ENCODE measurements around the gene SLC10A7. TPM values are rescaled to one million over a fixed set of nuclear protein-coding genes. Genes with fewer than 3 reads are reported as not detected.

Gene SLC10A7
- total RNA-seq, 1 donor from 2014 or later, result 15.5 TPM

GRCh38 chr4:146311238-146311970 lies 210.3 kb downstream of the SLC10A7 start:
- H3K9me3 Mint-ChIP-seq, result no peaks in the 10 kb centered on the region
- DNase-seq (ENCODE audit: low spot score in 2 of 2, unreplicated experiment in 2 of 2), result no peak
- peaks cover 5% of the 10 kb centered on the region for H3K27me3 Mint-ChIP-seq (ENCODE audit: low read depth)
- H3K4me1 Mint-ChIP-seq, result peaks cover 10% of the 10 kb centered on the region
- peak overlapping the region; percentile 3 for H3K27ac Mint-ChIP-seq
- no peak overlapping the region for H3K4me3 Mint-ChIP-seq
- no peaks in the 10 kb centered on the region for H3K36me3 Mint-ChIP-seq
- no peak for TF ChIP-seq CTCF (IDR thresholded peaks at IDR 0.05; ENCODE audit: unreplicated experiment)

- H3K27me3 Mint-ChIP-seq (ENCODE audit: low read depth), result peaks cover 5% of the 10 kb centered on the region
- TF ChIP-seq CTCF (IDR thresholded peaks at IDR 0.05; ENCODE audit: unreplicated experiment), result no peak
- peaks cover 10% of the 10 kb centered on the region for H3K4me1 Mint-ChIP-seq
- H3K27ac Mint-ChIP-seq, result no peak overlapping the region
- DNase-seq (ENCODE audit: low spot score in 2 of 2, unreplicated experiment in 2 of 2), result no peak
- peaks cover 2% of the 10 kb centered on the region for H3K36me3 Mint-ChIP-seq
- H3K9me3 Mint-ChIP-seq, result no peaks in the 10 kb centered on the region
- H3K4me3 Mint-ChIP-seq, result no peak overlapping the region
Observed at GRCh38 chr4:146310319-146311021, 211.3 kb downstream of the SLC10A7 start.

- DNase-seq (ENCODE audit: low spot score in 2 of 2, unreplicated experiment in 2 of 2), result no peak
Observed at GRCh38 chr4:146308951-146309350, 212.8 kb downstream of the SLC10A7 start.

GRCh38 chr4:146302822-146303221 lies 218.9 kb downstream of the SLC10A7 start:
- Mint-ChIP-seq H3K9me3 (peaks cover 3% of the 10 kb centered on the region), H3K36me3 (peaks cover 6% of the 10 kb centered on the region), H3K4me1 (no peaks in the 10 kb centered on the region), H3K27me3 (ENCODE audit: low read depth) (no peaks in the 10 kb centered on the region), H3K27ac (no peak overlapping the region), H3K4me3 (no peak overlapping the region)
- TF ChIP-seq CTCF (IDR thresholded peaks at IDR 0.05; ENCODE audit: unreplicated experiment), result no peak
- DNase-seq (ENCODE audit: low spot score in 2 of 2, unreplicated experiment in 2 of 2), result no peak

More at GRCh38 chr4:146308951-146309350, 212.8 kb downstream of the SLC10A7 start:
- TF ChIP-seq CTCF (IDR thresholded peaks at IDR 0.05; ENCODE audit: unreplicated experiment), result no peak
- no peak overlapping the region for H3K27ac Mint-ChIP-seq
- H3K36me3 Mint-ChIP-seq, result peaks cover 6% of the 10 kb centered on the region
- peaks cover 3% of the 10 kb centered on the region for H3K9me3 Mint-ChIP-seq
- peaks cover 5% of the 10 kb centered on the region for H3K27me3 Mint-ChIP-seq (ENCODE audit: low read depth)
- peaks cover 10% of the 10 kb centered on the region for H3K4me1 Mint-ChIP-seq
- no peak overlapping the region for H3K4me3 Mint-ChIP-seq

- Mint-ChIP-seq H3K36me3 (peaks cover 4% of the 10 kb centered on the region), H3K4me3 (no peak overlapping the region), H3K27ac (no peak overlapping the region), H3K27me3 (ENCODE audit: low read depth) (no peaks in the 10 kb centered on the region), H3K4me1 (no peaks in the 10 kb centered on the region), H3K9me3 (peaks cover 3% of the 10 kb centered on the region)
- TF ChIP-seq CTCF (IDR thresholded peaks at IDR 0.05; ENCODE audit: unreplicated experiment), result no peak
- no peak for DNase-seq (ENCODE audit: low spot score in 2 of 2, unreplicated experiment in 2 of 2)
Observed at GRCh38 chr4:146299607-146300006, 222.1 kb downstream of the SLC10A7 start.
